GM12874 (cell line): ENCODE results near the gene PNPLA7.

Experiments
- CTCF ChIP-seq: IDR thresholded peaks from 2 replicates; pipeline ENCODE4 v1.5.1; 2011; ENCODE audit warnings: low read depth, mild to moderate bottlenecking, control low read depth, low read length, moderate library complexity; ENCODE audit not compliant: insufficient read depth

The PNPLA7 gene

DNA sequence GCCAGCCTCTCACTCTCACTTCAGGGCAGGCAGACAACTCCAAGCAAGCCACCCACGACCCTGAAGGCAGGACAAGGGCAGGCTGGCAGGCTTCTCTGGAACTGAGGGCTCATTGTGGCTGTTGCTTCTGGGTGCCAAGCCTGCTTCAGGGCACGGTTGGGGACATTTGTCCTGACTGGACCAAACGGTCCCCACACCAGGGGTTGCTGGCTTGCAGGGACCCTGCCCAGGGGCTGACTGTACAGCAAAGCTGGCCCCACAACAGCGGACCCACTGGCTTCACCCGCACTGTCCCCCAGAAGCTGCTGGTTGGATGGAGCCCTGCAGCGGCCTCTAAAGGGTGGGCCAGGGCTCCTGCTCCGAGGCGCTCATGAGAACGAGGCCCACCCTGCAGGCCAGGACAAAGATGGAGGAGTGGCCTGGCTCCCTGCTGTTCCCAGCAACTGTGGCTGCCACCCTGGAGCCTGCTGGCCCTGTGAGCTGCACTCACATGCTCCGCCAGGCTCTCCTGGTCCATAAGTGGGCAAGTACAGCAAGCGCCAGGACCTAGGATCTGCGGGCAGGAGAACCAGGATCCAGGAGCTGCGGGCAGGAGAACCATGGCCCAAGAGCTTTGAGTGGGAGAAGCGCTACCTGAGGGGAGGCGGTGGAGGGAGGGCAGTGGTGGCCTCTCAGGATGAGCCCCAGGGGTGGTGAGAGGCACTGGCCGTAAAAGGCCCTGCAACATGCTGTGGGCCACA lies 56.7 kb downstream of the PNPLA7 start:
- no peak for TF ChIP-seq CTCF

DNA sequence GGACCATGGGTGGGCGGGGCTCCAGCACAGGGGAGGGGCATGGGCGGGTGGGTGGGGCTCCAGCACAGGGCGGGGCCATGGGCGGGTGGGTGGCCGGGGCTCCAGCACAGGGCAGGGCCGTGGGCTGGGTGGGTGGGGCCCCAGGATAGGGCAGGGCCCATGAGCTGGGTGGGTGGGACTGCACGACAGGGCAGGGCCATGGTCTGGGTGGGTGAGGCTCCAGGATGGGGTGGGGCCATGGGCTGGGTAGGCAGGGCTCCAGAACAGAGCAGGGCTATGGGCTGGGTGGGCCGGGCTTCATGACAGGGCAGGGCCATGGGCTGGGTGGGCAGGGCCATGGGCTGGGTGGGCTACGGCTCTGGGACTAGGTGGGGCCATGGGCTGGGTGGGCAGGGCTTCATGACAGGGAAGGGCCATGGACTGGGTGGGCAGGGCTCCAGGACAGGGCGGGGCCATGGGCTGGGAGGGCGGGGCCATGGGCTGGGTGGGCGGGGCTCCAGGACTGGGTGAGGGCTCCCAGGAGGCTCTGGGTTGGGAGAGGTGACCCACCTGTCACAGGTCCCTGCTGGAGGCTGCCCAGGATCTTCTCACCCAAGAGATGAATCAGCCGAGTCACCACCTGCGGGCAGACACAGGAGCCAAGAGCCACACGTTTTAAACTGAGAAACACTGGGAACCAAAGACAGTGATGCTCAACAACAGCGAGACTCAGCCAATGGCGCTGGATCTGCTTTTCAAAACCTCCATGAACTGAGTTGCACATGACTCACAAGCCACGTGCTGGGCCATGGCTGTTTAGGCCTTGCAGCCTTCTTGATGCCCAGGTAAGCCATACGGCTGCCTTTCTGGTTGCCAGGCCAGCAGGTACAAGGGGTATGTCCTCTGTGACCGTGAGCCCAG lies 57.5 kb downstream of the PNPLA7 start:
- no peak for TF ChIP-seq CTCF

DNA sequence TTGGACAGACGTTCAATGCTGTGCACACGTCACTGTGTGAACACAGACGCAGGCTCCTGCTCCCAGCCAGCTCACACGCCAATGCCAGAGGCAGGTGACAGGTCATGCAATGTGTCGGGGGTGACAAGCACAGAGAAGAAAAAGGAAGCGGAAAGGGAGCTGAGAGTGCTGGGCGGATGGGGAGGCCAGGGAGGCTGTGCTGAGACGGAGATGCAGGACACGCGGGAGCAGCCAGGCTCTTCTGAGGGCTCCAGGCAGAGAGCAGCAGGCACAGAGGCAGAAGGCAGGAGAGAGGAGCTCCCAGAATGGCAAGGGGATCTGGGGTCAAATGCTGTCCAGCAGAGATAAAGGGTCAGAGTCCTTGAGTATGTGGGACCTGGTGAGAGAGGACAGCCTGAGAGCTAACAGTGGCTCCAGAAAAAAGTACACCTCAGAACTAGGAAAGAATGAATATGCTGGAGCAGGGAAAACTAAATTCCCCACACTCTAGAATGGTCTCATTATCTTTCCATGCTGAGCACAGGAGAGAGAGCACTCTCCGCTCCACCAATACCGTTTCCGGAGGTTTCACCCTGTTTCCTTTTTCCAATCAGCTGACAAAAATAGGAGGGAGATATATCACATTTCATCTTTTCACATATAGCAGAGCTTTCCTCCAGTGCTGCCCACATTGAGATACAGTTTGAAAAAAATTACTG lies 58.3 kb downstream of the PNPLA7 start:
- no peak for TF ChIP-seq CTCF

DNA sequence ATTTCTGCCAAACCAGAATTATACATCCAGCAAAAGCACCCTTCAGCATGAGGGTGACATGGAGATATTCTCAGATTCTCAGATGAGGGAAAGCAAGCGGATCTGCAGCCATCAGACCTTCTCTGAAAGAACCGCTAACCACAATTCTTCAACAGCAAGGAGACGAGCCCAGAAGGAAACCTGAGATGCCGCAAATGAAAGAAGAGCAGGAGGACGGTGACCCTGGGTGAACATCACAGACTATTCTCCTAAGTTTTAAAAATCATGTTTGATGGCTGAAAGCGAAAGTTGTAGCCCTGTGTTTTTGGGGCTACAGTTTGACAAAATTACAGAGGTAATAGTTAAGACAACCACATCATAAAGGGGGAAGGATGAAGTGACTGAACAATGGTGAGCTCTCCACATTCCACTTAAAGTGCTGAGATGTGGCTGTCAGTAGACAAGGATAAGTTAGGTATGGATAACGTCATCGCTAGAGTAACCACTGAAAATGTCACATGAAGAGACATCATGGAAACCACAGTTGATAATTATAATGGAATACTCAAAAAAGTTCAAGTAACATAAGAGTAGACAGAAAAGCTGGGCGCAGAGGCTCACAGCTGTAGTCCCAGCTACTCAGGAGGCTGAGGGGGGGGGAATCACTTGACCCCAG lies 59.5 kb downstream of the PNPLA7 start:
- TF ChIP-seq CTCF = no peak

GRCh38 chr9:137488906-137489305 lies 61.3 kb downstream of the PNPLA7 start:
- no peak for TF ChIP-seq CTCF

DNA sequence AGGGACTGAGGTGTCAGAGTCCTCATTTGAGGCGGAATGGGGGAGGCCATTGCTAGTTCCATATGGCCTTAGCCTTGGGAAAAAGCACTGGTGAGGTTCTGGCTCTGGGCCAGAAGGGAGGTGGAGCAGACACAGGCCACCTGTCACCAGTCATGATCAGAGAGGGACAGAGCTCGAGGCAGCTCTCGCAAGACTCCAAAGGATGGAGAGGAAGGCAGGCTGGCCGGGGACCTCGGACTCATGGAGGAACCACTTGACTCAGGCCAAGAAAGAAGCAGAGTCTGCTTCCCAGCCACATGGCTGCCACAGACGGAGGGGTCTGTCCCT lies 61.9 kb downstream of the PNPLA7 start:
- no peak for TF ChIP-seq CTCF
